ENCODE data around the gene C9orf85. TPM values are rescaled to one million over a fixed set of nuclear protein-coding genes. Genes with fewer than 3 reads are reported as not detected.
"Not testable (repeated sequence)": the region's sequence is repeated elsewhere in the genome, so short reads cannot be mapped to it uniquely, and the experiment has no call there.

Gene C9orf85
- total RNA-seq, 1 donor from 2014 or later = 11.1 TPM

- no peak for TF ChIP-seq CTCF (IDR thresholded peaks at IDR 0.05; ENCODE audit: partially characterized antibody, unreplicated experiment)
- no peaks in the 10 kb centered on the region for H3K9me3 Mint-ChIP-seq (ENCODE audit: unreplicated experiment)
- H3K4me3 Mint-ChIP-seq (ENCODE audit: unreplicated experiment) = no peak overlapping the region
- no peak overlapping the region for H3K27ac Mint-ChIP-seq (ENCODE audit: unreplicated experiment)
- H3K4me1 Mint-ChIP-seq (ENCODE audit: low read depth, unreplicated experiment) = no peaks in the 10 kb centered on the region
- no peak for DNase-seq
- no peaks in the 10 kb centered on the region for H3K27me3 Mint-ChIP-seq (ENCODE audit: unreplicated experiment)
- H3K36me3 Mint-ChIP-seq (ENCODE audit: unreplicated experiment) = peaks cover 7% of the 10 kb centered on the region
These were observed 25.7 kb downstream of the C9orf85 start for GRCh38 chr9:71937070-71937625.

DNA sequence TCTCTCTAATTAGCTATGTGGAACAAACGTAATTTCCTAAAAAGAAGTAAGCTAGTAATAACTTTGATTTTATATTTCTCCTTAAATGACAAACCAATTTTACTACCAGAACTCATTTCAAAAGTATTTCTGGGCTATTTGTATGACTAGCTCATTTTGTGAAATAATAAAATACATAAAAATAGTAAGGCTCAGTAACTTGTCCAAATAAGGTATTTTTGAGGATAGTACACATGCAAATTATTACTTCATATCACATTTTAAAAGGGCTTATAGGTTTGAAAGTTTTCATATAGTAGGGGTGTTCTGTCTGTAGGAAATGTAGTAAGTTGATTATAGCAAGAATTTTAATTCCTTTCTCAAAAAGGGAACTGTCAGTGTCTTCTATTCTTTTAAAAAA is 26.5 kb downstream of the C9orf85 start:
- peaks cover 2% of the 10 kb centered on the region for H3K36me3 Mint-ChIP-seq (ENCODE audit: unreplicated experiment)
- no peak for TF ChIP-seq CTCF (IDR thresholded peaks at IDR 0.05; ENCODE audit: partially characterized antibody, unreplicated experiment)
- H3K27me3 Mint-ChIP-seq (ENCODE audit: unreplicated experiment) = no peaks in the 10 kb centered on the region
- no peaks in the 10 kb centered on the region for H3K9me3 Mint-ChIP-seq (ENCODE audit: unreplicated experiment)
- H3K4me3 Mint-ChIP-seq (ENCODE audit: unreplicated experiment) = no peak overlapping the region
- no peaks in the 10 kb centered on the region for H3K4me1 Mint-ChIP-seq (ENCODE audit: low read depth, unreplicated experiment)
- no peak overlapping the region for H3K27ac Mint-ChIP-seq (ENCODE audit: unreplicated experiment)
- no peak for DNase-seq

DNA sequence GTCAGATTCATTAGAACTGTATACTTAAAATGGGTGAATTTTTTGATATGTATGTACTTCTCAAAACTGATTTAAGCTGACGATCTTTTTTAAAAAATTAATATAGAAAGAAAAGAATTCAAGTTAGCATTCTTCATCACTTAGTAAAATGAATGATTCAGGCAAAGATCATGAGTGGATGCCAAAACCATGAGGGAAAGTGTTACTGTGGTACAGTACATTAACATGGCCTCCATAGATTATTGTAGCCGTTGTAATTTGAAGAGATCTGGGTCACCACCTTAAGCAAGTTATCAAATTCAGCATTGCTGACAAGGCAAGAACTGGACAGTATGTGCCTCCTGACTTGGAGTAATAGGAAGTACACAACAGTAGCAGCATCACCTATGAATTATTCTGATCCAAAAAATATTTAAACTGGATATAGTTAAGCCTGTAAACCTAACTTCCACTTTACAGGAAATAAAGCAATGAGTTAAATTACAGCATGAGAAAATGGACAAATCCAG is 29.7 kb downstream of the C9orf85 start:
- Mint-ChIP-seq H3K9me3 (ENCODE audit: unreplicated experiment) (no peaks in the 10 kb centered on the region), H3K4me1 (ENCODE audit: low read depth, unreplicated experiment) (no peaks in the 10 kb centered on the region), H3K4me3 (ENCODE audit: unreplicated experiment) (no peak overlapping the region), H3K27ac (ENCODE audit: unreplicated experiment) (no peak overlapping the region), H3K27me3 (ENCODE audit: unreplicated experiment) (no peaks in the 10 kb centered on the region), H3K36me3 (ENCODE audit: unreplicated experiment) (no peaks in the 10 kb centered on the region)
- no peak for DNase-seq
- TF ChIP-seq CTCF (IDR thresholded peaks at IDR 0.05; ENCODE audit: partially characterized antibody, unreplicated experiment) = no peak

GRCh38 chr9:71941998-71942567 is 30.6 kb downstream of the C9orf85 start:
- H3K4me1 Mint-ChIP-seq (ENCODE audit: low read depth, unreplicated experiment) = no peaks in the 10 kb centered on the region
- TF ChIP-seq CTCF (IDR thresholded peaks at IDR 0.05; ENCODE audit: partially characterized antibody, unreplicated experiment) = no peak

GRCh38 chr9:71944754-71945375 is 33.4 kb downstream of the C9orf85 start:
- no peaks in the 10 kb centered on the region for H3K4me1 Mint-ChIP-seq (ENCODE audit: low read depth, unreplicated experiment)
- H3K36me3 Mint-ChIP-seq (ENCODE audit: unreplicated experiment) = no peaks in the 10 kb centered on the region
- no peaks in the 10 kb centered on the region for H3K9me3 Mint-ChIP-seq (ENCODE audit: unreplicated experiment)

More at GRCh38 chr9:71941998-71942567, 30.6 kb downstream of the C9orf85 start:
- Mint-ChIP-seq H3K27me3 (ENCODE audit: unreplicated experiment) (no peaks in the 10 kb centered on the region), H3K27ac (ENCODE audit: unreplicated experiment) (no peak overlapping the region), H3K9me3 (ENCODE audit: unreplicated experiment) (no peaks in the 10 kb centered on the region), H3K4me3 (ENCODE audit: unreplicated experiment) (no peak overlapping the region), H3K36me3 (ENCODE audit: unreplicated experiment) (no peaks in the 10 kb centered on the region)
- no peak for DNase-seq

DNA sequence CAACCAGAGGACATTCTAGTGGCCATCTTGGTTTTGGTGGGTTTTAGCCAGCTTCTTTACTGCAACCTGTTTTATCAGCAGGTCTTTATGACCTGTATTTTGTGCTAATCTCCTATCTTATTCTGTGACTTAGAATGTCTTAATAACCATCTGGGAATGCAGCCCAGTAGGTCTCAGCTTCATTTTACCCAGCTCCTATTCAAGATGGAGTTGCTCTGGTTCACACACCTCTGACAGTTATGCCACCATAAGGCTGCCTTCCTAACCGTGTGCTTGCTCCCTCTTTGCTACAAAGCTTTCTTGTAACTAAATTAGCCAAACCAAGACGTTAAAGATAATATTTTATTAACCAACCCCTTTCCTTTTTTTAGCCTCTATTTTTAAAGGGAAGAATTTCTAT is 43.2 kb downstream of the C9orf85 start:
- not testable (repeated sequence) for H3K27me3 Mint-ChIP-seq (ENCODE audit: unreplicated experiment); H3K27ac Mint-ChIP-seq (ENCODE audit: unreplicated experiment); H3K4me3 Mint-ChIP-seq (ENCODE audit: unreplicated experiment); DNase-seq; H3K36me3 Mint-ChIP-seq (ENCODE audit: unreplicated experiment); H3K4me1 Mint-ChIP-seq (ENCODE audit: low read depth, unreplicated experiment); H3K9me3 Mint-ChIP-seq (ENCODE audit: unreplicated experiment)

More at GRCh38 chr9:71944754-71945375, 33.4 kb downstream of the C9orf85 start:
- Mint-ChIP-seq H3K27me3 (ENCODE audit: unreplicated experiment) (no peaks in the 10 kb centered on the region), H3K27ac (ENCODE audit: unreplicated experiment) (no peak overlapping the region), H3K4me3 (ENCODE audit: unreplicated experiment) (no peak overlapping the region)
- no peak for DNase-seq
- TF ChIP-seq CTCF (IDR thresholded peaks at IDR 0.05; ENCODE audit: partially characterized antibody, unreplicated experiment) = no peak
